Measurements from ENCODE around the gene LGR6. TPM values are rescaled to one million over a fixed set of nuclear protein-coding genes. Genes with fewer than 3 reads are reported as not detected.

Gene LGR6
- total RNA-seq, 1 experiment from 2014 or later: 0.08 TPM

DNA sequence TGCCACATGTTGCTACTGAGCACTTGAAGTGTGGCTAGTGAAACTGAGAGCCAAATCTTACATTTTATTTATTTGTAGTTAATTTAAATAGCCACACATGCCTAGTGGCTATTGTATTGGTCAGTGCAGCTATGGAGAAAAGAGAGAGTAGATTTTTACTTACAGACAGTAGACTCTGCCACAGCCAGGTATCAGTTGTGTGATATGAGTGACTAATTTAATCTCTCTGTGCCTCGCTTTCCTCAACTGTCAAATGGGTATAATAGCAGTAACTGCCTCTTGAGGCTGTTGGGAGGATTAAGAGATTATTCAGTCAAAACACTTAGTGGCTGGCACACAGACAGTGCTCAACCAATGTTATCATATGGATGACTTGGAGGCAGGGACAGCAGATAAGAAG, 99.2 kb downstream of the LGR6 start:
- no TSS peak for BruUV-seq (replicated peaks)
- Histone ChIP-seq H3K4me1 (ENCODE audit: control insufficient read depth, insufficient read depth, low read length) (no peaks in the 10 kb centered on the region), H3K27me3 (ENCODE audit: control insufficient read depth, insufficient read depth, low read length) (peaks cover 4% of the 10 kb centered on the region; the same call in 1 of the 2 replicates), H3K9me3 (ENCODE audit: control insufficient read depth, insufficient read depth, low read depth, low read length) (no peaks in the 10 kb centered on the region), H3K36me3 (ENCODE audit: control insufficient read depth, insufficient read depth, low read length) (no peaks in the 10 kb centered on the region), H3K27ac (ENCODE audit: low read length) (no peak overlapping the region), H3K4me3 (ENCODE audit: low read depth in 2 of 2, low read length in 2 of 2) (no peak overlapping the region)
- POLR2A ChIA-PET: no interaction called here
- DNase-seq (ENCODE audit: low read depth, low spot score): no peak
- intact Hi-C loops (cut with micrococcal nuclease; ENCODE audit: unreplicated experiment): no loop called here
- ATAC-seq: no peak
- in situ Hi-C loops (cut with HindIII; ENCODE audit: low pct_unique_long_range_greater_than_20kb, low sequenced_read_pairs): no loop called here
- TF ChIP-seq, protein P1, sequence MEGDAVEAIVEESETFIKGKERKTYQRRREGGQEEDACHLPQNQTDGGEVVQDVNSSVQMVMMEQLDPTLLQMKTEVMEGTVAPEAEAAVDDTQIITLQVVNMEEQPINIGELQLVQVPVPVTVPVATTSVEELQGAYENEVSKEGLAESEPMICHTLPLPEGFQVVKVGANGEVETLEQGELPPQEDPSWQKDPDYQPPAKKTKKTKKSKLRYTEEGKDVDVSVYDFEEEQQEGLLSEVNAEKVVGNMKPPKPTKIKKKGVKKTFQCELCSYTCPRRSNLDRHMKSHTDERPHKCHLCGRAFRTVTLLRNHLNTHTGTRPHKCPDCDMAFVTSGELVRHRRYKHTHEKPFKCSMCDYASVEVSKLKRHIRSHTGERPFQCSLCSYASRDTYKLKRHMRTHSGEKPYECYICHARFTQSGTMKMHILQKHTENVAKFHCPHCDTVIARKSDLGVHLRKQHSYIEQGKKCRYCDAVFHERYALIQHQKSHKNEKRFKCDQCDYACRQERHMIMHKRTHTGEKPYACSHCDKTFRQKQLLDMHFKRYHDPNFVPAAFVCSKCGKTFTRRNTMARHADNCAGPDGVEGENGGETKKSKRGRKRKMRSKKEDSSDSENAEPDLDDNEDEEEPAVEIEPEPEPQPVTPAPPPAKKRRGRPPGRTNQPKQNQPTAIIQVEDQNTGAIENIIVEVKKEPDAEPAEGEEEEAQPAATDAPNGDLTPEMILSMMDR (IDR thresholded peaks at IDR 0.05): no peak
- CTCF ChIA-PET: no interaction called here

DNA sequence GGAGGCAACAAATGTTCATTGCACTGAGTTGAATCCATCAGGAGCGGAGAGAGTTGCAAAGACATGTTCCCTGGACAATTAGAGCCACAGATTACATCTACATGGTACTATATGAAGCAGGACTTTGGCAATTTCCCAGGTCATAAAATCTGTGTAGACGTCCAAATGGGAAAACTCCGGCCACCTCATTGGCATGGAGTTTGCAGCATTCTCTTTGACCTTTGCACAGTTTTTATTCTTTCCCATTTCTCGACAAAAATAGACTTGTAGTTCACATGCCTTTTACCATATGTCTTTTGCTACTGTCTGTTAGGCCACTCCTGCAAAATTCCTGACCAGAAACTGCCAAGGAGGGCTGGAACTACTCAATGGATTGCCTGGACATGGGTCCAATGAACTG, 100.0 kb downstream of the LGR6 start:
- ATAC-seq (no peak), DNase-seq (ENCODE audit: low read depth, low spot score) (no peak)
- H3K27ac ChIP-seq (ENCODE audit: low read length): no peak overlapping the region
- POLR2A ChIA-PET: no interaction called here
- H3K9me3 ChIP-seq (ENCODE audit: control insufficient read depth, insufficient read depth, low read depth, low read length): no peaks in the 10 kb centered on the region
- TF ChIP-seq, protein P2, sequence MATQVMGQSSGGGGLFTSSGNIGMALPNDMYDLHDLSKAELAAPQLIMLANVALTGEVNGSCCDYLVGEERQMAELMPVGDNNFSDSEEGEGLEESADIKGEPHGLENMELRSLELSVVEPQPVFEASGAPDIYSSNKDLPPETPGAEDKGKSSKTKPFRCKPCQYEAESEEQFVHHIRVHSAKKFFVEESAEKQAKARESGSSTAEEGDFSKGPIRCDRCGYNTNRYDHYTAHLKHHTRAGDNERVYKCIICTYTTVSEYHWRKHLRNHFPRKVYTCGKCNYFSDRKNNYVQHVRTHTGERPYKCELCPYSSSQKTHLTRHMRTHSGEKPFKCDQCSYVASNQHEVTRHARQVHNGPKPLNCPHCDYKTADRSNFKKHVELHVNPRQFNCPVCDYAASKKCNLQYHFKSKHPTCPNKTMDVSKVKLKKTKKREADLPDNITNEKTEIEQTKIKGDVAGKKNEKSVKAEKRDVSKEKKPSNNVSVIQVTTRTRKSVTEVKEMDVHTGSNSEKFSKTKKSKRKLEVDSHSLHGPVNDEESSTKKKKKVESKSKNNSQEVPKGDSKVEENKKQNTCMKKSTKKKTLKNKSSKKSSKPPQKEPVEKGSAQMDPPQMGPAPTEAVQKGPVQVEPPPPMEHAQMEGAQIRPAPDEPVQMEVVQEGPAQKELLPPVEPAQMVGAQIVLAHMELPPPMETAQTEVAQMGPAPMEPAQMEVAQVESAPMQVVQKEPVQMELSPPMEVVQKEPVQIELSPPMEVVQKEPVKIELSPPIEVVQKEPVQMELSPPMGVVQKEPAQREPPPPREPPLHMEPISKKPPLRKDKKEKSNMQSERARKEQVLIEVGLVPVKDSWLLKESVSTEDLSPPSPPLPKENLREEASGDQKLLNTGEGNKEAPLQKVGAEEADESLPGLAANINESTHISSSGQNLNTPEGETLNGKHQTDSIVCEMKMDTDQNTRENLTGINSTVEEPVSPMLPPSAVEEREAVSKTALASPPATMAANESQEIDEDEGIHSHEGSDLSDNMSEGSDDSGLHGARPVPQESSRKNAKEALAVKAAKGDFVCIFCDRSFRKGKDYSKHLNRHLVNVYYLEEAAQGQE (IDR thresholded peaks at IDR 0.05; ENCODE audit: insufficient read depth in 1 of 2, low read depth in 2 of 2, low read length in 1 of 2): no peak
- TF ChIP-seq TCF7L2 (IDR thresholded peaks at IDR 0.05; ENCODE audit: low read depth, low read length): no peak
- TF ChIP-seq POLR2AphosphoS5 (IDR thresholded peaks at IDR 0.05; ENCODE audit: low read depth, low read length): no peak
- no peak for TF ChIP-seq SIN3A (IDR thresholded peaks at IDR 0.05; ENCODE audit: borderline replicate concordance, insufficient read depth, low read depth, low read length)
- TF ChIP-seq, protein P1 (IDR thresholded peaks at IDR 0.05): no peak
- CTCF ChIA-PET: no interaction called here
- intact Hi-C loops (cut with micrococcal nuclease; ENCODE audit: unreplicated experiment) (no loop called here), in situ Hi-C loops (cut with HindIII; ENCODE audit: low pct_unique_long_range_greater_than_20kb, low sequenced_read_pairs) (no loop called here)
- peaks cover 4% of the 10 kb centered on the region; the same call in 1 of the 2 replicates for H3K27me3 ChIP-seq (ENCODE audit: control insufficient read depth, insufficient read depth, low read length)
- no peak overlapping the region for H3K4me3 ChIP-seq (ENCODE audit: low read depth in 2 of 2, low read length in 2 of 2)
- BruUV-seq (replicated peaks): no TSS peak
- H3K36me3 ChIP-seq (ENCODE audit: control insufficient read depth, insufficient read depth, low read length): no peaks in the 10 kb centered on the region
- no peaks in the 10 kb centered on the region for H3K4me1 ChIP-seq (ENCODE audit: control insufficient read depth, insufficient read depth, low read length)

DNA sequence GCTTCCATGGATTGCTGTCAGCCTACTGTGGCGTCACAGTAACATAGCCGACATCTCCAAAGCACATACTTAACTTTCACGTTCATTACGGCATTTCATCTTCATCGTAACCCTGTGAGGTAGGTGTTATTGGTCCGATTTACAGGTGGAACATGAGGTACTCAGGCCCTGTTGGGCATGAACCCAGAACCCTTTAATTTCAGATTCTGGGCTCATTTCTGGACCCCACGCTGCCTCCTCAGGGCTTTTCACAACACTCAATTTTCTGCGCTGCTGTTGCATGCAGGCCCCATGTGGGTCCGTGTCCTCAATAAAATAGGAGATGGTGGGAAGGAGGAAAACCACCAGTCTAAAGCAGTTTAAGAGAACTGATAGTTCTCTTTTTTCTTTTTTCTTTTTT, 108.6 kb downstream of the LGR6 start:
- intact Hi-C loops (cut with micrococcal nuclease; ENCODE audit: unreplicated experiment): no loop called here
- Histone ChIP-seq H3K9me3 (ENCODE audit: control insufficient read depth, insufficient read depth, low read depth, low read length) (no peaks in the 10 kb centered on the region), H3K27me3 (ENCODE audit: control insufficient read depth, insufficient read depth, low read length) (no peaks in the 10 kb centered on the region; the same call in 1 of the 2 replicates), H3K36me3 (ENCODE audit: control insufficient read depth, insufficient read depth, low read length) (no peaks in the 10 kb centered on the region), H3K27ac (ENCODE audit: low read length) (no peak overlapping the region), H3K4me1 (ENCODE audit: control insufficient read depth, insufficient read depth, low read length) (no peaks in the 10 kb centered on the region), H3K4me3 (ENCODE audit: low read depth in 2 of 2, low read length in 2 of 2) (no peak overlapping the region)
- POLR2A ChIA-PET: no interaction called here
- TF ChIP-seq TCF7L2 (IDR thresholded peaks at IDR 0.05; ENCODE audit: low read depth, low read length): no peak
- TF ChIP-seq, protein P1 (IDR thresholded peaks at IDR 0.05): no peak
- TF ChIP-seq, protein P2 (IDR thresholded peaks at IDR 0.05; ENCODE audit: insufficient read depth in 1 of 2, low read depth in 2 of 2, low read length in 1 of 2): no peak
- TF ChIP-seq POLR2AphosphoS5 (IDR thresholded peaks at IDR 0.05; ENCODE audit: low read depth, low read length): no peak
- no peak for TF ChIP-seq SIN3A (IDR thresholded peaks at IDR 0.05; ENCODE audit: borderline replicate concordance, insufficient read depth, low read depth, low read length)
- ATAC-seq (no peak), DNase-seq (ENCODE audit: low read depth, low spot score) (no peak)
- no TSS peak for BruUV-seq (replicated peaks)
- CTCF ChIA-PET: no interaction called here
- in situ Hi-C loops (cut with HindIII; ENCODE audit: low pct_unique_long_range_greater_than_20kb, low sequenced_read_pairs): loop anchor here (25.0 kb wide), 1 partner anchor 90 kb away; no protein-coding TSS in a partner anchor

Data from Panc1 (cell line).